Measurements from ENCODE around the gene ICAM1.
A peak's percentile ranks its signal among the peaks of the same experiment; 100 is the strongest.
"Not testable (repeated sequence)": the region's sequence is repeated elsewhere in the genome, so short reads cannot be mapped to it uniquely, and the experiment has no call there.

Gene ICAM1

DNA sequence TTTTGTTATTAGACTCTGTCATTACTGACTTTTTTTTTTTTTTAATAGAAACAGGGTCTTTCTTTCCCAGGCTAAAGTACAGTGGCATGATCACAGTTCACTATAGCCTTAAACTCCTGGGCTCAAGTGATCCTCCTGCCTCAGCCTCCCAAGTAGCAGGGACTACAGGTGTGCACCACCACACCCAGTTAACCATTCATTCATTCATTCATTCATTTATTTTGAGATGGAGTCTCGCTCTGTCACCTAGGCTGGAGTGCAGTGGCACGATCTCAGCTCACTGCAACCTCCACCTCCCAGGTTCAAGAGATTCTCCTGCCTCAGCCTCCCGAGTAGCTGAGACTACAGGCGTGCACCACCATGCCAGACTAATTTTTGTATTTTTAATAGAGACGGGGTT lies 11.1 kb downstream of the ICAM1 start:
- not testable (repeated sequence) for H3K9me3 ChIP-seq (ENCODE audit: insufficient read depth, low read depth, low read length); H3K36me3 ChIP-seq (ENCODE audit: insufficient read depth, low read depth, low read length); H3K4me1 ChIP-seq (ENCODE audit: insufficient read depth, low read length); H3K9ac ChIP-seq (ENCODE audit: low read depth, low read length); H3K27ac ChIP-seq (ENCODE audit: low read length); H3K4me3 ChIP-seq (ENCODE audit: low read length)
- H3K27me3 ChIP-seq (ENCODE audit: insufficient read depth, low read length), result peaks cover 13% of the 10 kb centered on the region

DNA sequence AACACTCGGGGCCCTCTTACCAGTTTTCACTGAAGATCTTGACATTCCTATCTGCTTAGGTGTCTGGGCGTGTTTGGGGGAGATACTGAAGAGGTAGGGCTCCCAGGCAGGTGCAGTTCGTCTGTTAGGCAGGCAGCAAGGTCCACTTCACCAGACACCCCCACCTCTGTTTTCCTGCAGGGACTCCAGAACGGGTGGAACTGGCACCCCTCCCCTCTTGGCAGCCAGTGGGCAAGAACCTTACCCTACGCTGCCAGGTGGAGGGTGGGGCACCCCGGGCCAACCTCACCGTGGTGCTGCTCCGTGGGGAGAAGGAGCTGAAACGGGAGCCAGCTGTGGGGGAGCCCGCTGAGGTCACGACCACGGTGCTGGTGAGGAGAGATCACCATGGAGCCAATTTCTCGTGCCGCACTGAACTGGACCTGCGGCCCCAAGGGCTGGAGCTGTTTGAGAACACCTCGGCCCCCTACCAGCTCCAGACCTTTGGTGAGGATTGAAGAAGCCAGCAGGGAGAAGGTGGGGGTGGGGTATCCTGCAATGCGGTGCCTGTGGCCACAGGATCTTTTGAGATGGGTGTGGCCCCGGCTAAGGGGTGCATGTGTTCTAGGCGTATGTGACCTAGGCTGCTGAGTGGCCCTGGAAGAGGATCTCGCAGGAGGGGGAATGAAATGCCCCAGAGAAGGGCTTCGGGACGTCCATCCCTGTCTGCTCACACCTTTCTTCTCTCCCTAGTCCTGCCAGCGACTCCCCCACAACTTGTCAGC lies 12.6 kb downstream of the ICAM1 start:
- Histone ChIP-seq H3K4me1 (ENCODE audit: insufficient read depth, low read length) (no peaks in the 10 kb centered on the region), H3K36me3 (ENCODE audit: insufficient read depth, low read depth, low read length) (no peaks in the 10 kb centered on the region), H3K27me3 (ENCODE audit: insufficient read depth, low read length) (peaks cover 28% of the 10 kb centered on the region), H3K9ac (ENCODE audit: low read depth, low read length) (no peak overlapping the region), H3K9me3 (ENCODE audit: insufficient read depth, low read depth, low read length) (no peaks in the 10 kb centered on the region), H3K27ac (ENCODE audit: low read length) (no peak overlapping the region), H3K4me3 (ENCODE audit: low read length) (no peak overlapping the region)

- H3K27me3 ChIP-seq (ENCODE audit: insufficient read depth, low read length), result peaks cover 36% of the 10 kb centered on the region
- no peaks in the 10 kb centered on the region for H3K9me3 ChIP-seq (ENCODE audit: insufficient read depth, low read depth, low read length)
- H3K9ac ChIP-seq (ENCODE audit: low read depth, low read length), result no peak overlapping the region
- H3K4me1 ChIP-seq (ENCODE audit: insufficient read depth, low read length), result peaks cover 4% of the 10 kb centered on the region; the same call in 1 of the 2 replicates
- no peaks in the 10 kb centered on the region for H3K36me3 ChIP-seq (ENCODE audit: insufficient read depth, low read depth, low read length)
- no peak overlapping the region for H3K4me3 ChIP-seq (ENCODE audit: low read length)
- H3K27ac ChIP-seq (ENCODE audit: low read length), result no peak overlapping the region
Observed at GRCh38 chr19:10284065-10284959, 13.4 kb downstream of the ICAM1 start.

DNA sequence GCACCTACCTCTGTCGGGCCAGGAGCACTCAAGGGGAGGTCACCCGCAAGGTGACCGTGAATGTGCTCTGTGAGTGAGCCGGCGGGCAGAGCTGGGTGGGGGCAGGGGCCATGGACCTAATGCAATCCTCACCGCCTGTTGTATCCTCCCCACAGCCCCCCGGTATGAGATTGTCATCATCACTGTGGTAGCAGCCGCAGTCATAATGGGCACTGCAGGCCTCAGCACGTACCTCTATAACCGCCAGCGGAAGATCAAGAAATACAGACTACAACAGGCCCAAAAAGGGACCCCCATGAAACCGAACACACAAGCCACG lies 14.0 kb downstream of the ICAM1 start:
- Histone ChIP-seq H3K27me3 (ENCODE audit: insufficient read depth, low read length) (peaks cover 42% of the 10 kb centered on the region), H3K9me3 (ENCODE audit: insufficient read depth, low read depth, low read length) (no peaks in the 10 kb centered on the region), H3K4me3 (ENCODE audit: low read length) (no peak overlapping the region), H3K9ac (ENCODE audit: low read depth, low read length) (no peak overlapping the region), H3K4me1 (ENCODE audit: insufficient read depth, low read length) (peaks cover 4% of the 10 kb centered on the region; the same call in 1 of the 2 replicates), H3K27ac (ENCODE audit: low read length) (no peak overlapping the region), H3K36me3 (ENCODE audit: insufficient read depth, low read depth, low read length) (no peaks in the 10 kb centered on the region)

- H3K27ac ChIP-seq (ENCODE audit: low read length), result no peak overlapping the region
- no peaks in the 10 kb centered on the region for H3K36me3 ChIP-seq (ENCODE audit: insufficient read depth, low read depth, low read length)
- no peak overlapping the region for H3K9ac ChIP-seq (ENCODE audit: low read depth, low read length)
- peaks cover 47% of the 10 kb centered on the region for H3K27me3 ChIP-seq (ENCODE audit: insufficient read depth, low read length)
- H3K9me3 ChIP-seq (ENCODE audit: insufficient read depth, low read depth, low read length), result no peaks in the 10 kb centered on the region
- peaks cover 7% of the 10 kb centered on the region; the same call in 1 of the 2 replicates for H3K4me1 ChIP-seq (ENCODE audit: insufficient read depth, low read length)
- no peak overlapping the region for H3K4me3 ChIP-seq (ENCODE audit: low read length)
Observed at GRCh38 chr19:10285393-10285792, 14.5 kb downstream of the ICAM1 start.

DNA sequence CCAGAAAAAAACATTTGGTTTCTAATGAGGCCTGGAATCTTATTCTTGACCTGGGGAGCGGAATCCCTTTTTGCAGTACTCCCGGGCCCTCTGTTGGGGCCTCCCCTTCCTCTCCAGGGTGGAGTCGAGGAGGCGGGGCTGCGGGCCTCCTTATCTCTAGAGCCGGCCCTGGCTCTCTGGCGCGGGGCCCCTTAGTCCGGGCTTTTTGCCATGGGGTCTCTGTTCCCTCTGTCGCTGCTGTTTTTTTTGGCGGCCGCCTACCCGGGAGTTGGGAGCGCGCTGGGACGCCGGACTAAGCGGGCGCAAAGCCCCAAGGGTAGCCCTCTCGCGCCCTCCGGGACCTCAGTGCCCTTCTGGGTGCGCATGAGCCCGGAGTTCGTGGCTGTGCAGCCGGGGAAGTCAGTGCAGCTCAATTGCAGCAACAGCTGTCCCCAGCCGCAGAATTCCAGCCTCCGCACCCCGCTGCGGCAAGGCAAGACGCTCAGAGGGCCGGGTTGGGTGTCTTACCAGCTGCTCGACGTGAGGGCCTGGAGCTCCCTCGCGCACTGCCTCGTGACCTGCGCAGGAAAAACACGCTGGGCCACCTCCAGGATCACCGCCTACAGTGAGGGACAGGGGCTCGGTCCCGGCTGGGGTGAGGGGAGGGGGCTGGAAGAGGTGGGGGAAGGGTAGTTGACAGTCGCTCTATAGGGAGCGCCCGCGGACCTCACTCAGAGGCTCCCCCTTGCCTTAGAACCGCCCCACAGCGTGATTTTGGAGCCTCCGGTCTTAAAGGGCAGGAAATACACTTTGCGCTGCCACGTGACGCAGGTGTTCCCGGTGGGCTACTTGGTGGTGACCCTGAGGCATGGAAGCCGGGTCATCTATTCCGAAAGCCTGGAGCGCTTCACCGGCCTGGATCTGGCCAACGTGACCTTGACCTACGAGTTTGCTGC lies 16.1 kb downstream of the ICAM1 start, which contains the start of gene ICAM4:
TSS of gene ICAM4 (plus strand) at position 153 of the 935 bp plus-strand sequence. CDS start at position 211, 58 bp downstream.
- H3K4me3 ChIP-seq (ENCODE audit: low read length), result peak within 1 kb of the TSS; percentile 60; the same call in 1 of the 2 replicates
- peaks cover 64% of the 10 kb centered on the region for H3K27me3 ChIP-seq (ENCODE audit: insufficient read depth, low read length)
- no peaks in the 10 kb centered on the region for H3K9me3 ChIP-seq (ENCODE audit: insufficient read depth, low read depth, low read length)
- no peak within 1 kb of the TSS for H3K27ac ChIP-seq (ENCODE audit: low read length)
- peaks cover 12% of the 10 kb centered on the region; the same call in 1 of the 2 replicates for H3K4me1 ChIP-seq (ENCODE audit: insufficient read depth, low read length)
- no peaks in the 10 kb centered on the region for H3K36me3 ChIP-seq (ENCODE audit: insufficient read depth, low read depth, low read length)
- no peak within 1 kb of the TSS for H3K9ac ChIP-seq (ENCODE audit: low read depth, low read length)

GRCh38 chr19:10288662-10289166 lies 17.8 kb downstream of the ICAM1 start:
- Histone ChIP-seq H3K4me3 (ENCODE audit: low read length) (peak overlapping the region; percentile 69), H3K27me3 (ENCODE audit: insufficient read depth, low read length) (peaks cover 80% of the 10 kb centered on the region), H3K36me3 (ENCODE audit: insufficient read depth, low read depth, low read length) (no peaks in the 10 kb centered on the region), H3K9me3 (ENCODE audit: insufficient read depth, low read depth, low read length) (no peaks in the 10 kb centered on the region), H3K4me1 (ENCODE audit: insufficient read depth, low read length) (peaks cover 12% of the 10 kb centered on the region; the same call in 1 of the 2 replicates), H3K9ac (ENCODE audit: low read depth, low read length) (no peak overlapping the region), H3K27ac (ENCODE audit: low read length) (no peak overlapping the region)

DNA sequence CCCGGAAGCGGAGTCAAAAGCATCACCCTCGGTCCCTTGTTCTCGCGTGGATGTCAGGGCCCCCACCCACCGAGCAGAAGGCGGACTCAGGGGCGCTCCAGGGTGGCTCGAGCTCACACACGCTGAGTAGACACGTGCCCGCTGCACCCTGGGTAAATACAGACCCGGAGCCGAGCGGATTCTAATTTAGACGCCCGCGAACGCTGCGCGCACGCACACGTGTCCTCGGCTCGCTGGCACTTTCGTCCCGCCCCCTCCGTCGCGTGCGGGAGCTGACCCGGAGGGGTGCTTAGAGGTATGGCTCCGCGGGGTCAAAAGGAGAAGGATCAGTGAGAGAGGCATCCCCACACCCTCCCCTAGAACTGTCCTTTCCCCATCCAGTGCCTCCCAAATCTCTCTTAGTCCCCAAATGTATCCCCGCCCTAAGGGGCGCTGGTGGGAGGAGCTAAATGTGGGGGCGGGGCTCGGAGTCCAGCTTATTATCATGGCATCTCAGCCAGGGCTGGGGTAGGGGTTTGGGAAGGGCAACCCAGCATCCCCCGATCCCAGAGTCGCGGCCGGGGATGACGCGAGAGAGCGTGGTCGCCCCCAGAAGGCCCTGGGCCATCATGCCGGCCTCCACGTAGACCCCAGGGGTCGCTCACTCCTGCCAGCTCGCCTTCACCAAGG lies 18.4 kb downstream of the ICAM1 start:
- Histone ChIP-seq H3K27me3 (ENCODE audit: insufficient read depth, low read length) (peaks cover 86% of the 10 kb centered on the region), H3K9ac (ENCODE audit: low read depth, low read length) (no peak overlapping the region), H3K36me3 (ENCODE audit: insufficient read depth, low read depth, low read length) (no peaks in the 10 kb centered on the region), H3K27ac (ENCODE audit: low read length) (no peak overlapping the region), H3K4me3 (ENCODE audit: low read length) (peak overlapping the region; percentile 69), H3K4me1 (ENCODE audit: insufficient read depth, low read length) (peaks cover 12% of the 10 kb centered on the region; the same call in 1 of the 2 replicates), H3K9me3 (ENCODE audit: insufficient read depth, low read depth, low read length) (no peaks in the 10 kb centered on the region)

- Histone ChIP-seq H3K9ac (ENCODE audit: low read depth, low read length) (no peak within 1 kb of the TSS), H3K9me3 (ENCODE audit: insufficient read depth, low read depth, low read length) (no peaks in the 10 kb centered on the region), H3K4me3 (ENCODE audit: low read length) (peak within 1 kb of the TSS; percentile 69), H3K36me3 (ENCODE audit: insufficient read depth, low read depth, low read length) (no peaks in the 10 kb centered on the region), H3K27me3 (ENCODE audit: insufficient read depth, low read length) (peaks cover 92% of the 10 kb centered on the region), H3K27ac (ENCODE audit: low read length) (no peak within 1 kb of the TSS), H3K4me1 (ENCODE audit: insufficient read depth, low read length) (peaks cover 12% of the 10 kb centered on the region; the same call in 1 of the 2 replicates)
Observed at GRCh38 chr19:10289836-10290356, 19.0 kb downstream of the ICAM1 start, which contains the start of gene ICAM5. TSS of gene ICAM5 (plus strand) at chr19:10289952. CDS start at chr19:10290044, 92 bp downstream.

- Histone ChIP-seq H3K27me3 (ENCODE audit: insufficient read depth, low read length) (peaks cover 97% of the 10 kb centered on the region), H3K4me1 (ENCODE audit: insufficient read depth, low read length) (peaks cover 12% of the 10 kb centered on the region; the same call in 1 of the 2 replicates), H3K36me3 (ENCODE audit: insufficient read depth, low read depth, low read length) (no peaks in the 10 kb centered on the region), H3K27ac (ENCODE audit: low read length) (no peak overlapping the region), H3K9ac (ENCODE audit: low read depth, low read length) (no peak overlapping the region), H3K9me3 (ENCODE audit: insufficient read depth, low read depth, low read length) (no peaks in the 10 kb centered on the region), H3K4me3 (ENCODE audit: low read length) (peak overlapping the region; percentile 69)
Observed at GRCh38 chr19:10290357-10290875, 19.5 kb downstream of the ICAM1 start.

Measured in iPS-20b (cell line).